DOHH2 (cell line): Measurements from ENCODE around the gene TDP1.

Source experiments
- H3F3A ChIP-seq: fragments of 200-600 bp; sonication (generic), shearing (Covaris generic); 2 replicates; pipeline ENCODE4 v1.6.0; 2016; ENCODE audit warnings: antibody characterized with exemption, mild to moderate bottlenecking; ENCODE audit not compliant: control insufficient read depth, insufficient read depth
- H3K27ac ChIP-seq: fragments of 200-600 bp; sonication (generic); 2 replicates; pipeline ENCODE4 v1.5.1; 2014; ENCODE audit warnings: low read depth, mild to moderate bottlenecking, low read length, moderate library complexity
- H3K27me3 ChIP-seq: fragments of 200-600 bp; sonication (generic); 2 replicates; pipeline ENCODE4 v1.6.1; 2014; ENCODE audit warnings: mild to moderate bottlenecking, low read length, mixed read lengths; ENCODE audit not compliant: control insufficient read depth
- H3K36me3 ChIP-seq: fragments of 200-600 bp; sonication (generic); 2 replicates; pipeline ENCODE4 v1.6.1; 2014; ENCODE audit warnings: mild to moderate bottlenecking, low read length, moderate library complexity, mixed read lengths; ENCODE audit not compliant: control insufficient read depth
- H3K4me1 ChIP-seq: fragments of 200-600 bp; sonication (generic); 2 replicates; pipeline ENCODE4 v1.6.1; 2014; ENCODE audit warnings: mild to moderate bottlenecking, low read length, mixed read lengths; ENCODE audit not compliant: control insufficient read depth
- H3K4me2 ChIP-seq: fragments of 200-600 bp; sonication (generic); 2 replicates; pipeline ENCODE4 v1.6.0; 2014; ENCODE audit warnings: mild to moderate bottlenecking, low read length, moderate library complexity
- H3K4me3 ChIP-seq: fragments of 200-600 bp; sonication (generic); 2 replicates; pipeline ENCODE4 v1.5.1; 2014; ENCODE audit warnings: mild to moderate bottlenecking, low read length, mixed read lengths
- H3K79me2 ChIP-seq: fragments of 200-600 bp; sonication (generic); 2 replicates; pipeline ENCODE4 v1.6.1; 2014; ENCODE audit warnings: mild to moderate bottlenecking, low read length, mixed read lengths; ENCODE audit not compliant: control insufficient read depth
- H3K9me2 ChIP-seq: fragments of 200-600 bp; sonication (generic); replicated peaks from 2 replicates; pipeline ENCODE4 v1.6.1; 2014; ENCODE audit warnings: mild to moderate bottlenecking, low read length, mixed read lengths; ENCODE audit not compliant: control insufficient read depth
- H3K9me3 ChIP-seq: fragments of 200-600 bp; sonication (generic); 2 replicates; pipeline ENCODE4 v1.6.1; 2014; ENCODE audit warnings: antibody characterized with exemption, low read length, mixed read lengths; ENCODE audit not compliant: control insufficient read depth, insufficient read depth
- H4K20me1 ChIP-seq: fragments of 200-600 bp; sonication (generic); 2 replicates; pipeline ENCODE4 v1.6.0; 2014; ENCODE audit warnings: low read depth, mild to moderate bottlenecking, antibody characterized with exemption, low read length, moderate library complexity; ENCODE audit not compliant: control insufficient read depth, insufficient read depth
- EZH2phosphoT487 ChIP-seq: fragments of 200-600 bp; sonication (generic); IDR thresholded peaks from 2 replicates; pipeline ENCODE4 v1.6.1; 2017; ENCODE audit warnings: borderline replicate concordance, mild to moderate bottlenecking, antibody characterized with exemption, low read length, moderate library complexity, mixed read lengths
- TF ChIP-seq, protein P1 (sequence below): fragments of 200-600 bp; sonication (generic); IDR thresholded peaks from one replicate; pipeline ENCODE4 v1.5.1; 2014; ENCODE audit warnings: antibody characterized with exemption, mild to moderate bottlenecking, low read depth, low read length; ENCODE audit not compliant: poor library complexity, severe bottlenecking

The TDP1 gene

DNA sequence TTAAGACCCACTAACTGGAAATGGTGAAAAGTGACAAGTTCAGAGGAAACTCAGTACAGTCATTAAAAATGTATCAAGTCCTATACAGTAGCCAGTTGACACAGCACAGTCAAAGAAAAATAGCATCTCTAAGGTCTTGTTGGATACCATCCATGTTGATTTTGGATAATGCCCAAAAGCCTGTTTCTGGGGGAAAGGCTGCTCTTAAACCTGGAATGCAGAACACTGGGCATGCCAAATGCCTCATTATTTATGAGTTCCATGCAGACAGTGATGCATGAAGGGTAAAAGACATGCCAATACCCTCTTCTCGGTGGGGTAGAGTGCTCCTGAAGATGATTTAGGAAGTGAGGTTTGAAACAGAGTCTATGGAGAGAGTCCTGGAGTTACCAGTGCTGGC, 135.7 kb downstream of the TDP1 start:
- Histone ChIP-seq H3K36me3 (no peaks in the 10 kb centered on the region), H3K4me2 (no peak overlapping the region), H3K27ac (no peak overlapping the region), H3K4me3 (no peak overlapping the region), H3K79me2 (no peaks in the 10 kb centered on the region), H3K4me1 (no peaks in the 10 kb centered on the region), H3K9me3 (no peaks in the 10 kb centered on the region), H4K20me1 (no peaks in the 10 kb centered on the region), H3K9me2 (no peaks in the 10 kb centered on the region), H3F3A (no peaks in the 10 kb centered on the region), H3K27me3 (no peaks in the 10 kb centered on the region; the same call in 1 of the 2 replicates)
- TF ChIP-seq EZH2phosphoT487, result no peak
- TF ChIP-seq, protein P1, sequence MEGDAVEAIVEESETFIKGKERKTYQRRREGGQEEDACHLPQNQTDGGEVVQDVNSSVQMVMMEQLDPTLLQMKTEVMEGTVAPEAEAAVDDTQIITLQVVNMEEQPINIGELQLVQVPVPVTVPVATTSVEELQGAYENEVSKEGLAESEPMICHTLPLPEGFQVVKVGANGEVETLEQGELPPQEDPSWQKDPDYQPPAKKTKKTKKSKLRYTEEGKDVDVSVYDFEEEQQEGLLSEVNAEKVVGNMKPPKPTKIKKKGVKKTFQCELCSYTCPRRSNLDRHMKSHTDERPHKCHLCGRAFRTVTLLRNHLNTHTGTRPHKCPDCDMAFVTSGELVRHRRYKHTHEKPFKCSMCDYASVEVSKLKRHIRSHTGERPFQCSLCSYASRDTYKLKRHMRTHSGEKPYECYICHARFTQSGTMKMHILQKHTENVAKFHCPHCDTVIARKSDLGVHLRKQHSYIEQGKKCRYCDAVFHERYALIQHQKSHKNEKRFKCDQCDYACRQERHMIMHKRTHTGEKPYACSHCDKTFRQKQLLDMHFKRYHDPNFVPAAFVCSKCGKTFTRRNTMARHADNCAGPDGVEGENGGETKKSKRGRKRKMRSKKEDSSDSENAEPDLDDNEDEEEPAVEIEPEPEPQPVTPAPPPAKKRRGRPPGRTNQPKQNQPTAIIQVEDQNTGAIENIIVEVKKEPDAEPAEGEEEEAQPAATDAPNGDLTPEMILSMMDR, result no peak

DNA sequence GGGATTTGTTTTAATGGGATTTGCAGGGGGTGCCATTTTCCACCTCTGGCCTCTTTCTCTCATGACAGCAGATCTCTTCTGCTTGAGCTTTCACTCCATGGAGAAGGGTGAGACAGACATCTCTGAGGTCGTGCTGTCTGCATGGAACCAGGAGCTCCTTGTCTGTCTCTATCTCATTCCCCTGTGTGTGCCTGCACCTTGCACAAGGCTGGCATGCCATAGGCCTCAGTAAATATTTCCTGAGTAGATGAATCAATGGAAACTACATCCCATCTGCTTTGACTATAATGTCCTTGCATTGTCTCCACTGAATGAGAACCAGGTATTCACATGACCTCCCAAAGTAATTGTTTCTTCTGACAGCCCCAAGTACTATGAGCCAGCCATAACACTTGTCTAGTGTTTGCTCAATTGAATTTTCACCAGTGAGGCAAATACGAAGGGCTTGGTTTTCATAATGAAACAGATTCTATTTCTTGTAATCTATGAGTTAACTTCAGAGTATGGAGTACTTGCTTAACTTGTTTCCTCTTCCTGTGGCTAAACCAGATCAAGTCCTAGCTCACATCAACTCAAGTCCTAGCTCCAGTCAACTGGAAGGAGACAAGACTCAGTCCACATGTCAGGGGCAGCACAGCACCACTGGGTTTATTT, 138.3 kb downstream of the TDP1 start:
- H3K4me1 ChIP-seq, result no peaks in the 10 kb centered on the region
- no peaks in the 10 kb centered on the region for H3K79me2 ChIP-seq
- no peak for TF ChIP-seq EZH2phosphoT487
- TF ChIP-seq, protein P1, result no peak
- H4K20me1 ChIP-seq, result no peaks in the 10 kb centered on the region
- no peak overlapping the region for H3K4me3 ChIP-seq
- H3K4me2 ChIP-seq, result no peak overlapping the region
- no peaks in the 10 kb centered on the region for H3K36me3 ChIP-seq
- H3K27ac ChIP-seq, result no peak overlapping the region
- H3K9me2 ChIP-seq, result no peaks in the 10 kb centered on the region
- no peaks in the 10 kb centered on the region for H3F3A ChIP-seq
- H3K9me3 ChIP-seq, result no peaks in the 10 kb centered on the region
- no peaks in the 10 kb centered on the region for H3K27me3 ChIP-seq
